Esophagus squamous epithelium (tissue), 4 donors: ENCODE measurements around the gene LNX2.

Source experiments
- POLR2A ChIP-seq, 4 donors: fragments of 450-650 bp; IDR thresholded peaks; one replicate each; pipeline ENCODE4 v1.6.1; 2017; ENCODE audit warnings: antibody characterized with exemption in 4 of 4, mild to moderate bottlenecking in 4 of 4, moderate library complexity in 3 of 4
- TF ChIP-seq, protein P1 (sequence below), 6 experiments: fragments of 450-650 bp in 4 of 6; fragments of 200-600 bp in 2 of 6; sonication (generic) in 2 of 6; IDR thresholded peaks; one replicate each; pipeline ENCODE4 v1.5.1; 2016 to 2019; ENCODE audit warnings: antibody characterized with exemption in 6 of 6, mild to moderate bottlenecking in 4 of 6, moderate library complexity in 4 of 6

GRCh38 chr13:27631665-27632064, 11.3 kb upstream of the LNX2 start:
- TF ChIP-seq, protein P1, sequence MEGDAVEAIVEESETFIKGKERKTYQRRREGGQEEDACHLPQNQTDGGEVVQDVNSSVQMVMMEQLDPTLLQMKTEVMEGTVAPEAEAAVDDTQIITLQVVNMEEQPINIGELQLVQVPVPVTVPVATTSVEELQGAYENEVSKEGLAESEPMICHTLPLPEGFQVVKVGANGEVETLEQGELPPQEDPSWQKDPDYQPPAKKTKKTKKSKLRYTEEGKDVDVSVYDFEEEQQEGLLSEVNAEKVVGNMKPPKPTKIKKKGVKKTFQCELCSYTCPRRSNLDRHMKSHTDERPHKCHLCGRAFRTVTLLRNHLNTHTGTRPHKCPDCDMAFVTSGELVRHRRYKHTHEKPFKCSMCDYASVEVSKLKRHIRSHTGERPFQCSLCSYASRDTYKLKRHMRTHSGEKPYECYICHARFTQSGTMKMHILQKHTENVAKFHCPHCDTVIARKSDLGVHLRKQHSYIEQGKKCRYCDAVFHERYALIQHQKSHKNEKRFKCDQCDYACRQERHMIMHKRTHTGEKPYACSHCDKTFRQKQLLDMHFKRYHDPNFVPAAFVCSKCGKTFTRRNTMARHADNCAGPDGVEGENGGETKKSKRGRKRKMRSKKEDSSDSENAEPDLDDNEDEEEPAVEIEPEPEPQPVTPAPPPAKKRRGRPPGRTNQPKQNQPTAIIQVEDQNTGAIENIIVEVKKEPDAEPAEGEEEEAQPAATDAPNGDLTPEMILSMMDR (IDR thresholded peaks at IDR 0.05), result no peak
- TF ChIP-seq POLR2A (IDR thresholded peaks at IDR 0.05), result no peak
